Measurements from ENCODE around the gene ASB12. TPM values are rescaled to one million over a fixed set of nuclear protein-coding genes. Genes with fewer than 3 reads are reported as not detected.
"Not testable (repeated sequence)": the region's sequence is repeated elsewhere in the genome, so short reads cannot be mapped to it uniquely, and the experiment has no call there.

The ASB12 gene
- polyA plus RNA-seq (2014; cell fraction: cytosol; rRNA removed): not detected in 2 replicates
- polyA plus RNA-seq (2014; cell fraction: nucleus; rRNA removed): 0.21 and 0.50 TPM in 2 replicates

- peak; percentile 35 for DNase-seq (ENCODE audit: low spot score)
Measured at GRCh38 chrX:64230123-64230970, at the start of gene ASB12. Gene ASB12 (minus strand): TSS chrX:64230607. CDS start chrX:64225650, 4,957 bp downstream.

- no peak for DNase-seq (ENCODE audit: low spot score)
Measured at GRCh38 chrX:64265265-64265664, 34.9 kb upstream of the ASB12 start.

GRCh38 chrX:64229154-64229553 is 1.3 kb downstream of the ASB12 start:
- DNase-seq (ENCODE audit: low spot score): no peak

- no peak for DNase-seq (ENCODE audit: low spot score)
Measured at GRCh38 chrX:64218023-64218422, 12.4 kb downstream of the ASB12 start.

GRCh38 chrX:64213989-64214388 is 16.4 kb downstream of the ASB12 start:
- DNase-seq (ENCODE audit: low spot score): not testable (repeated sequence)

GRCh38 chrX:64206556-64207162 is 23.7 kb downstream of the ASB12 start:
- DNase-seq (ENCODE audit: low spot score): no peak

GRCh38 chrX:64205735-64206501 is 24.5 kb downstream of the ASB12 start:
- DNase-seq (ENCODE audit: low spot score): peak; percentile 94

GRCh38 chrX:64205441-64205734 is 25.0 kb downstream of the ASB12 start, which contains the start of gene AMER1:
Gene AMER1 (minus strand): TSS chrX:64205708. CDS start chrX:64193286, 12,422 bp downstream.
- DNase-seq (ENCODE audit: low spot score): no peak

- peak; percentile 12 for DNase-seq (ENCODE audit: low spot score)
Measured at GRCh38 chrX:64204701-64205440, 25.5 kb downstream of the ASB12 start.

GRCh38 chrX:64204252-64204651 is 26.2 kb downstream of the ASB12 start:
- DNase-seq (ENCODE audit: low spot score): no peak

- no peak for DNase-seq (ENCODE audit: low spot score)
Measured at GRCh38 chrX:64202808-64203325, 27.5 kb downstream of the ASB12 start.

- DNase-seq (ENCODE audit: low spot score): no peak
Measured at GRCh38 chrX:64198036-64198435, 32.4 kb downstream of the ASB12 start.

- no peak for DNase-seq (ENCODE audit: low spot score)
Measured at GRCh38 chrX:64196606-64197005, 33.8 kb downstream of the ASB12 start.

- no peak for DNase-seq (ENCODE audit: low spot score)
Measured at GRCh38 chrX:64195862-64196261, 34.5 kb downstream of the ASB12 start.

- DNase-seq (ENCODE audit: low spot score): no peak
Measured at GRCh38 chrX:64192673-64193072, 37.7 kb downstream of the ASB12 start.

GRCh38 chrX:64192040-64192439 is 38.4 kb downstream of the ASB12 start:
- DNase-seq (ENCODE audit: low spot score): no peak

GRCh38 chrX:64191281-64192010 is 39.0 kb downstream of the ASB12 start:
- DNase-seq (ENCODE audit: low spot score): no peak

- no peak for DNase-seq (ENCODE audit: low spot score)
Measured at GRCh38 chrX:64190136-64190740, 40.2 kb downstream of the ASB12 start.

- DNase-seq (ENCODE audit: low spot score): no peak
Measured at GRCh38 chrX:64188901-64189300, 41.5 kb downstream of the ASB12 start.

GRCh38 chrX:64187762-64188150 is 42.7 kb downstream of the ASB12 start:
- no peak for DNase-seq (ENCODE audit: low spot score)
